Prostate gland (tissue), 2 donors: ENCODE measurements around the gene ITPKB. TPM values are rescaled to one million over a fixed set of nuclear protein-coding genes. Genes with fewer than 3 reads are reported as not detected.

ENCODE experiments used
- DNase-seq: peaks from one replicate; pipeline ENCODE4 v3.0.0-alpha.2; 2019; ENCODE audit warnings: low spot score
- H3K27ac ChIP-seq, 2 donors: fragments of 200-600 bp; sonication (generic); 2 replicates each; pipeline ENCODE4 v1.5.1; 2017 to 2019
- H3K27me3 ChIP-seq: fragments of 200-600 bp; sonication (generic); replicated peaks from 2 replicates; pipeline ENCODE4 v1.5.1; 2019; ENCODE audit not compliant: insufficient read depth
- H3K36me3 ChIP-seq, 2 donors: fragments of 200-600 bp; sonication (generic); 1 replicate in 1 of 2; 2 replicates in 1 of 2; pipeline versions ENCODE4 v1.5.1 to v1.8.1; 2017 to 2019
- H3K4me1 ChIP-seq: fragments of 200-600 bp; sonication (generic); replicated peaks from 2 replicates; pipeline ENCODE4 v1.5.1; 2019
- H3K4me3 ChIP-seq, 2 donors: fragments of 200-600 bp; sonication (generic); 2 replicates each; pipeline ENCODE4 v1.5.1; 2017 to 2019
- H3K9me3 ChIP-seq: fragments of 200-600 bp; sonication (generic); 2 replicates; pipeline ENCODE4 v1.5.1; 2017
- POLR2A ChIP-seq: fragments of 450-650 bp; IDR thresholded peaks from one replicate; pipeline ENCODE4 v1.6.1; 2016; ENCODE audit warnings: antibody characterized with exemption, mild to moderate bottlenecking
- POLR2AphosphoS5 ChIP-seq: sonication (generic); formaldehyde crosslinking; IDR thresholded peaks from one replicate; pipeline ENCODE4 v1.6.1; 2017; ENCODE audit warnings: antibody characterized with exemption
- WGBS: methylation state at CpG from one replicate; pipeline ENCODE4 v1.1.5; 2018; 5-methylcytosine and 5-hydroxymethylcytosine counted together
- intact Hi-C: fragments of 100-400 bp; cut with DNase I; formaldehyde crosslinking; loops from one replicate; pipeline ENCODE4 v1.14.2; 2022
- total RNA-seq, 2 donors: library from RNA; depleted of rRNA; stranded (reverse); fragments of >200 nt; gene quantifications; one replicate each; pipeline ENCODE4 v1.1.0, GENCODE V29; 2016
- TF ChIP-seq, protein P1 (sequence below), 4 experiments: fragments of 200-600 bp in 2 of 4; fragments of 450-650 bp in 2 of 4; sonication (generic) in 2 of 4; IDR thresholded peaks; 1 replicate in 3 of 4; 2 replicates in 1 of 4; pipeline ENCODE4 v1.5.1; 2016 to 2019; ENCODE audit warnings: antibody characterized with exemption in 4 of 4, mild to moderate bottlenecking in 2 of 4, moderate library complexity in 2 of 4

ITPKB gene
- total RNA-seq, 2 donors from 2014 or later: 47.5 to 49.2 TPM

DNA sequence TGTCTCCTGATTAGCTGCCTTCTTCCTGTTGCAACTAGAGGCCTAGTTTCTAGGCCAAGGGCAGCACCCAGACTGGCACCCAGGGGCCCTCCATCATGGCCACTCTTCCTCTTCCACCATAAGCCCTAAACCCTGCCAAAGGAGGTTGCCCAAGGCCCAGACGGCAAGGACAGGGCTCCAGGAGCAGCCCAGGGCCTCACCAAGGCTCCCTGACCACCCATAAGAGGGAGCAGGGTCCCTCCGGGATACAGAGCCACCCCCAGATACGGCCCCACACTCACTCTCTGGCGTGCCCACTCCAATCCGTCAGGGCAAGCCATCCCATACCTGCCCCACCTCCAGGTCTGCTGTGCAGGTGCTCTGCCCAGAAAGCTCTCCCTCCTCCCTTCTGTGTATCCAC, 79.9 kb downstream of the ITPKB start:
- intact Hi-C loops: loop anchor here (5.0 kb wide), 1 partner anchor 43 kb away; no protein-coding TSS in a partner anchor
- 71% methylated on average over 5 of the region's 5 CpGs for WGBS
- TF ChIP-seq, protein P1, sequence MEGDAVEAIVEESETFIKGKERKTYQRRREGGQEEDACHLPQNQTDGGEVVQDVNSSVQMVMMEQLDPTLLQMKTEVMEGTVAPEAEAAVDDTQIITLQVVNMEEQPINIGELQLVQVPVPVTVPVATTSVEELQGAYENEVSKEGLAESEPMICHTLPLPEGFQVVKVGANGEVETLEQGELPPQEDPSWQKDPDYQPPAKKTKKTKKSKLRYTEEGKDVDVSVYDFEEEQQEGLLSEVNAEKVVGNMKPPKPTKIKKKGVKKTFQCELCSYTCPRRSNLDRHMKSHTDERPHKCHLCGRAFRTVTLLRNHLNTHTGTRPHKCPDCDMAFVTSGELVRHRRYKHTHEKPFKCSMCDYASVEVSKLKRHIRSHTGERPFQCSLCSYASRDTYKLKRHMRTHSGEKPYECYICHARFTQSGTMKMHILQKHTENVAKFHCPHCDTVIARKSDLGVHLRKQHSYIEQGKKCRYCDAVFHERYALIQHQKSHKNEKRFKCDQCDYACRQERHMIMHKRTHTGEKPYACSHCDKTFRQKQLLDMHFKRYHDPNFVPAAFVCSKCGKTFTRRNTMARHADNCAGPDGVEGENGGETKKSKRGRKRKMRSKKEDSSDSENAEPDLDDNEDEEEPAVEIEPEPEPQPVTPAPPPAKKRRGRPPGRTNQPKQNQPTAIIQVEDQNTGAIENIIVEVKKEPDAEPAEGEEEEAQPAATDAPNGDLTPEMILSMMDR (IDR thresholded peaks at IDR 0.05): no peak
- no peak for TF ChIP-seq POLR2AphosphoS5
- TF ChIP-seq POLR2A: no peak
- Histone ChIP-seq H3K27me3 (no peaks in the 10 kb centered on the region), H3K36me3 (no peaks in the 10 kb centered on the region), H3K27ac (peak overlapping the region; percentile 62 to 74), H3K4me1 (peaks cover 48% of the 10 kb centered on the region), H3K4me3 (no peak overlapping the region), H3K9me3 (no peaks in the 10 kb centered on the region)
- DNase-seq: no peak

DNA sequence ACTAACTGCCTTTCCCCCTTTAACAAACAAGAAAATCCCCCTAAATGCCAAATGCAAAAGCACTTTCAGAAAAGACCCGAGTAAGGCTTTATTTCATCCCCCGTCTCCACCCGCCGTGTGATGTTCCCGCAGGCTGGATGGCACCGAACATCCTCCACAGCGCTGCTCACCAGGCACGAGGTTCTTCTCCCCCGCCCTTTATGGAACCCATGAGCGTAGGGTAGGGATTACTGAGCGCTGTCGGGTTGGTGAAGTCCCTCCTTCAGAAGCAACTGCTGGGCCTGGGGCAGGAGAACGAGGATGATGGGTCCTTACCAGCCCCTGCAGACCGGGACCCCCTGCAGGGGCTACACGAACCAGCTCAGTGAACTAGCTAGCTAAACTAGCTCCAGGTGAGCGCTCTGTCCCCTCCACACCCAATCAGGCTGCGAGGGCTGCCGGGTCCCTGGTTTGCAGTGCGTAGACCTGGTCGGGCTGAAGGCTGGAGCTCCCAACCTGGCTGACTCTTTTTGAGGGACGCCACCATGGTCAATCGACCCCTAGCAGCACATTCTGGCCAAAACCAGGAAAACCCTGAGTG, 80.4 kb downstream of the ITPKB start:
- TF ChIP-seq POLR2AphosphoS5 (no peak), POLR2A (no peak)
- TF ChIP-seq, protein P1 (IDR thresholded peaks at IDR 0.05): no peak
- intact Hi-C loops: loop anchor here (5.0 kb wide), 1 partner anchor 44 kb away; no protein-coding TSS in a partner anchor
- Histone ChIP-seq H3K4me1 (peaks cover 44% of the 10 kb centered on the region), H3K9me3 (no peaks in the 10 kb centered on the region), H3K36me3 (no peaks in the 10 kb centered on the region), H3K4me3 (no peak overlapping the region), H3K27me3 (no peaks in the 10 kb centered on the region), H3K27ac (peak overlapping the region; percentile 62 to 74)
- 44% methylated on average over 16 of the region's 22 CpGs for WGBS
- DNase-seq: peak; percentile 40

DNA sequence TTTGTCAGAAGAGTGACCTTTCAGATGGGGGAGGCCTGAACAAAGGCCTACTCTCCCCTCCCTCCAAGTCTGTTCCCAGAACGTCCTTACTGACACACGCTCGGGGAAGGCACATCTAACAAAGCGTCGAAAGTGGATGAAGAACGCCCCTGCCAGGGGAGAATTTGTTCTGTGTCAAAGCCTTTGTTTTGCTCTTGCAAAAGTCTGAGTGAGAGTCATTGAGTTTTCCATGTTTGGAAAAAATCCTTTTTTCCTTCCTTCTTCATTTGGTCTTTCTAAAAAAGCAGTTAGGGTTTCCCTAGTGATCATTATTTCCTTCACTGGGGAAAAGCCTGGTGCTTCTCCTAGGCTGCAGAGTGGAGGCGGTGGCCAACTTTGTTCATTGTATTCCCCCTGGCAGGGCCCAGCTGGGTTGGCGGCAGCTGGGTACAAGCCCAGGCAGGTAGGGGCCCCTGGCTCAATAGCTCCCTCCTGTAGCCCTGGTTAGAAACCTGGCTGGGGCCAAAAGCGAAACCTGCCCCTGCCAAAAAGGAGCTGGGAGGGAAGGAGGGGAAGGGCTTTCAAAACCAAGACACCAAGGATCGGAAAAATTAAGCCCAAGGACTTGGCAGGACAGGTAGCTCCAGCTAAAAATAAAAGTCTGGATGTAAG, 81.1 kb downstream of the ITPKB start:
- Histone ChIP-seq H3K36me3 (no peaks in the 10 kb centered on the region), H3K4me3 (no peak overlapping the region), H3K9me3 (no peaks in the 10 kb centered on the region), H3K27ac (peak overlapping the region; percentile 62 to 74), H3K4me1 (peaks cover 40% of the 10 kb centered on the region), H3K27me3 (no peaks in the 10 kb centered on the region)
- intact Hi-C loops: loop anchor here (5.0 kb wide), 1 partner anchor 44 kb away; no protein-coding TSS in a partner anchor
- TF ChIP-seq POLR2A (no peak), POLR2AphosphoS5 (peak; percentile 83)
- TF ChIP-seq, protein P1 (IDR thresholded peaks at IDR 0.05): peak in 1 of 4 experiments; percentile 35
- 33% methylated on average over 10 of the region's 10 CpGs for WGBS
- peak; percentile 88 for DNase-seq

DNA sequence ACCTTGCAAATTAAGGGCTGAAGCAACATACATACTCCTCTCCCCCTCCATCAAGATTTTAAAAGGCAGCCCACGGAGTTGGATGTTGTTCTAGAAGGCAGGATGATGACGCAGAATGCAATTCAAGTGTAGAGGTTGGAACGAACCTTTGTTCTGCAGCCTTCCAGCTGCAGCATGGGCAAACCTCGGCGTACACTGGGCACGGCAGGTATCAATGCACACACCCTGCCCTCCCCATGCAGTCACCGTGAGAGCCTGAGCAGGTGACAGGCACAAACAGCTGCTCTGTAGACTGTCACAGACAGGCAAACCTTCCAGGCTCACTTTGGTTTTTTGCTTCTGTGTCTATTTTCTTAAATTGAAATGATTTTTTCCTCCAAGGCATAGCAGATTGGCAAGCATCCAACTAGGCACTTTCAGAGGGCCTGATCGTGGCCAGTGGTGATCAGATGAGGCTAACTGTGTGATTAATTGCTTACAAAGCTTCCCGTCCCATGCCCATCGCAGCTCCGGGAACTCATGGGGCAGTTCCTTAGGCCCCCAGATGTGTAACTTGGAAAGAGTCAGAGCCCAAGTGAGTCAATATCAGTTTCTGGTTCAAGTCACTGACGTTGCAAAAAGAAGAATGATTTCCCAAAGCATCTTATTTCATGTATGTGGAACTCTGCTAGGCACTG, 82.3 kb downstream of the ITPKB start:
- H3K4me3 ChIP-seq: no peak overlapping the region
- intact Hi-C loops: loop anchor here (5.0 kb wide), 1 partner anchor 46 kb away; no protein-coding TSS in a partner anchor
- peak overlapping the region; percentile 62 to 74 for H3K27ac ChIP-seq
- no peaks in the 10 kb centered on the region for H3K9me3 ChIP-seq
- H3K36me3 ChIP-seq: no peaks in the 10 kb centered on the region
- 12% methylated on average over 12 of the region's 12 CpGs for WGBS
- peak; percentile 50 for DNase-seq
- TF ChIP-seq POLR2A (no peak), POLR2AphosphoS5 (peak; percentile 9)
- TF ChIP-seq, protein P1 (IDR thresholded peaks at IDR 0.05): no peak
- no peaks in the 10 kb centered on the region for H3K27me3 ChIP-seq
- H3K4me1 ChIP-seq: peaks cover 31% of the 10 kb centered on the region
